ENCODE results near the gene EVPL. TPM values are rescaled to one million over a fixed set of nuclear protein-coding genes. Genes with fewer than 3 reads are reported as not detected.

The EVPL gene
- under 1 TPM in 1 of 6 experiments, not detected in 5; 0.62 TPM for total RNA-seq
- long read RNA-seq = 0 reads

DNA sequence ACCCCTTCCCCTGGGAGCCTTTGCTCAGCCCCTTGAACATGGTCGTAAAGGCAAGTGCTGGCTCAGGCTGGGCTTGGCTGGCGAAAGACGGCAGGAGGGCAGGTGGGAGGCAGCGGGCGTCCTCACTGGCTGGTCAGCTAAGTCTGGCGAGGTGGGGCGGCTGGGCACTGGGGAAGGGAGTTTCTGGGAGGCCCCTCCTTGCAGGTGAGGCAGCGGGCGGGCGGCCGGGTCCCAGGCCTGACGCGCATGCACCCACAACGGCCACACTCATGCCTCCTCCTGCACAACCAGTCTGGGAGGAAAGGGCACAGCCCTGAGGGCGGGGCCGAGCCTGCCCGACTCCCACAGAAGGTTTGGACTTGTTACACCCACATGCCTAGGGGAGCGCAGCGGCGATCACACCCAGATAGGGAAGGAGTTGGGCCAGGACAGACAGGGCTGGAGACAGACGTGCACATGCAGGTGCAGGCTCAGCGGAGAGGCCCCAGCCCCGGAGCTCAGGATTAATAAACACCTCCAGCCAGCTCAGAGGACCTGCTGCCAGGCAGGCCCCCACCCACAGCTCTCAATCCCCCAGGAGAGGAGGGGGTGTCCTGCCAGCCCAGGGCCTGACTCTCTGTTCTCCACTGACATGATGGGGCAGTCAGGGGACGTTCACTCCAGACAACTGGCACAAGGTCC, at the start of gene EVPL:
Gene EVPL (minus strand): TSS at position 148 of the 681 bp plus-strand sequence. CDS start 108 bp downstream, at position 40.
- H3K27me3 ChIP-seq = no peaks in the 10 kb centered on the region
- WGBS (ENCODE audit: insufficient coverage, low coverage, low lambda C conversion rate, missing lambda C conversion rate) = 47% methylated on average over 4 of the region's 24 CpGs
- H3K27ac ChIP-seq = no peak within 1 kb of the TSS
- no peaks in the 10 kb centered on the region for H3K36me3 ChIP-seq
- no peaks in the 10 kb centered on the region for H3K4me1 ChIP-seq
- no peak within 1 kb of the TSS for H3K4me3 ChIP-seq
- no peak for DNase-seq
- no peaks in the 10 kb centered on the region for H3K9me3 ChIP-seq
- intact Hi-C loops (cut with DNase I) = no loop called here
- peak in 1 of 4 donors; percentile 18 for ATAC-seq
- TF ChIP-seq, protein P1, sequence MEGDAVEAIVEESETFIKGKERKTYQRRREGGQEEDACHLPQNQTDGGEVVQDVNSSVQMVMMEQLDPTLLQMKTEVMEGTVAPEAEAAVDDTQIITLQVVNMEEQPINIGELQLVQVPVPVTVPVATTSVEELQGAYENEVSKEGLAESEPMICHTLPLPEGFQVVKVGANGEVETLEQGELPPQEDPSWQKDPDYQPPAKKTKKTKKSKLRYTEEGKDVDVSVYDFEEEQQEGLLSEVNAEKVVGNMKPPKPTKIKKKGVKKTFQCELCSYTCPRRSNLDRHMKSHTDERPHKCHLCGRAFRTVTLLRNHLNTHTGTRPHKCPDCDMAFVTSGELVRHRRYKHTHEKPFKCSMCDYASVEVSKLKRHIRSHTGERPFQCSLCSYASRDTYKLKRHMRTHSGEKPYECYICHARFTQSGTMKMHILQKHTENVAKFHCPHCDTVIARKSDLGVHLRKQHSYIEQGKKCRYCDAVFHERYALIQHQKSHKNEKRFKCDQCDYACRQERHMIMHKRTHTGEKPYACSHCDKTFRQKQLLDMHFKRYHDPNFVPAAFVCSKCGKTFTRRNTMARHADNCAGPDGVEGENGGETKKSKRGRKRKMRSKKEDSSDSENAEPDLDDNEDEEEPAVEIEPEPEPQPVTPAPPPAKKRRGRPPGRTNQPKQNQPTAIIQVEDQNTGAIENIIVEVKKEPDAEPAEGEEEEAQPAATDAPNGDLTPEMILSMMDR (IDR thresholded peaks at IDR 0.05) = no peak
- TF ChIP-seq POLR2A (IDR thresholded peaks at IDR 0.05) = no peak

DNA sequence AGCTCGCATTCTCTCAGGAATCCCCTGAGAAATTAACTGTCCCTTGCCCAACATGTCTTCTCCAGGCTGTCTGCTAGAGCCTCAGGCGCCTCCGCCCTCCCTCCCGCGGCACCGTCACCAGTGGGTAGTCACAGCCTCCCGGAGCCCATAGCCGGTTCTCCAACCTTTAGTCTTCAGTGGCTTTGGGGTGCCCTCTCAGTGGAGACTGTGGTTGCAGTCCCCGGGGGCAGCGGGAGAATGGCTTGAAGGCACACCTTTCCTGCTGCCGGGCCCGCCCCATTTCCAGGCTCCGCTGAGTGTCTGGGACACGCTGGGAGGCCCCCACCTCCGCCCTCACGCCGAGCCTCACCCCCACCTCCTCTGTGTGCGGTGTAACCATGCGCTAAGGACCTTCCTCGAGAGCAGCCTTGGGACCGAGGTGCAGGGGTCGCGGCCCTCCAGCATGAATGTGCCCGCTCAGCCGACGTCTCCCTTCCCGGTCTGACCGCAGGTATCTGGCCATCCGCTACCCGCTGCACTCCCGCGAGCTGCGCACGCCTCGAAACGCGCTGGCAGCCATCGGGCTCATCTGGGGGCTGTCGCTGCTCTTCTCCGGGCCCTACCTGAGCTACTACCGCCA, 49.1 kb upstream of the EVPL start:
- WGBS (ENCODE audit: insufficient coverage, low coverage, low lambda C conversion rate, missing lambda C conversion rate) = 17% methylated on average over 2 of the region's 41 CpGs
- H3K27ac ChIP-seq = no peak overlapping the region
- no peak overlapping the region for H3K4me3 ChIP-seq
- H3K4me1 ChIP-seq = peaks cover 0 to 2% (median 0%) of the 10 kb centered on the region in 4 donors
- intact Hi-C loops (cut with DNase I) = no loop called here
- H3K9me3 ChIP-seq = no peaks in the 10 kb centered on the region
- DNase-seq = no peak
- H3K36me3 ChIP-seq = no peaks in the 10 kb centered on the region
- no peak for TF ChIP-seq POLR2A (IDR thresholded peaks at IDR 0.05)
- TF ChIP-seq, protein P1 (IDR thresholded peaks at IDR 0.05) = no peak
- ATAC-seq = no peak
- peaks cover 20 to 25% of the 10 kb centered on the region in 2 donors for H3K27me3 ChIP-seq

DNA sequence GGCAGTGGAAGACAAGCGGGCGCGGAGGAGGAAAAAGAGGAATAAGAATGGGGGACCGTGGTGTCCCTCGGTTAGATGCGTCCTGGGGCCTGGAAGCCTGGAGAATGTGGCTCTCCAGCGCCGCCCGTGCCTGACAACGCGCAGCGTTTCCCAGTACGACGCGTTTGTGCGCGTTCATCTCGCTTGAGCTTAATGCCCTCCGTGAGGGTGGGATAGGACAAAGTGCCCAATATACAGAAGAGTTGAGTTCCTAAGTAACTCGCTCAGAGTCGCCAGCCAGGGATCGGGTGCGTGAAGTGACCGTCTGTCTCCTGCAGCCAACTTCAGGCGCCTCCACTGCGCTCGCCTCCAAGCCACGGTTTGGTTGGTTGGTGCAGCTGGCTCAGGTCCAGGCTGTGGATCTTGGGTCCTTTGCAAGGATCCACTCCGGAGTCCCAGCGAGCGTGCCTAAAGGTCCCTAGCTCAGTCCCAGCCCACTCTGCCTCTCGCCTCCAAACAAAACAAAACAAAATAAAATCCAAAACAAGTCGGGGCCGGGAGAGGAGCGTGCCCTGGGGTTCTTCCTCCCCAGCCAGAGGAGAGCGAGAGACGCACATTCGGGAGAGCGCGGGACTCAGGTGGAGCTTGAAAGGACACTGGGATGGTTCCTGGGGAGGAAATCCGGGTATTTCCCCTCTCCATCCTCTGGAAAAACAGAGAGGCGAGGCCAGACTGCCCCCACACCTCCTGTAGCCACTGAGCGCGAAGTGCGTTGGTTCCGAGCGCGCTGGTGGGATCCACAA, 48.4 kb upstream of the EVPL start:
- intact Hi-C loops (cut with DNase I) = no loop called here
- Histone ChIP-seq H3K27ac (no peak overlapping the region), H3K27me3 (peaks cover 20 to 25% of the 10 kb centered on the region in 2 donors), H3K9me3 (no peaks in the 10 kb centered on the region), H3K36me3 (no peaks in the 10 kb centered on the region), H3K4me3 (no peak overlapping the region), H3K4me1 (peaks cover 0 to 8% (median 0%) of the 10 kb centered on the region in 4 donors)
- ATAC-seq (no peak), DNase-seq (no peak)
- no peak for TF ChIP-seq POLR2A (IDR thresholded peaks at IDR 0.05)
- TF ChIP-seq, protein P1 (IDR thresholded peaks at IDR 0.05) = no peak
- 4% methylated on average over 22 of the region's 48 CpGs for WGBS (ENCODE audit: insufficient coverage, low coverage, low lambda C conversion rate, missing lambda C conversion rate)

DNA sequence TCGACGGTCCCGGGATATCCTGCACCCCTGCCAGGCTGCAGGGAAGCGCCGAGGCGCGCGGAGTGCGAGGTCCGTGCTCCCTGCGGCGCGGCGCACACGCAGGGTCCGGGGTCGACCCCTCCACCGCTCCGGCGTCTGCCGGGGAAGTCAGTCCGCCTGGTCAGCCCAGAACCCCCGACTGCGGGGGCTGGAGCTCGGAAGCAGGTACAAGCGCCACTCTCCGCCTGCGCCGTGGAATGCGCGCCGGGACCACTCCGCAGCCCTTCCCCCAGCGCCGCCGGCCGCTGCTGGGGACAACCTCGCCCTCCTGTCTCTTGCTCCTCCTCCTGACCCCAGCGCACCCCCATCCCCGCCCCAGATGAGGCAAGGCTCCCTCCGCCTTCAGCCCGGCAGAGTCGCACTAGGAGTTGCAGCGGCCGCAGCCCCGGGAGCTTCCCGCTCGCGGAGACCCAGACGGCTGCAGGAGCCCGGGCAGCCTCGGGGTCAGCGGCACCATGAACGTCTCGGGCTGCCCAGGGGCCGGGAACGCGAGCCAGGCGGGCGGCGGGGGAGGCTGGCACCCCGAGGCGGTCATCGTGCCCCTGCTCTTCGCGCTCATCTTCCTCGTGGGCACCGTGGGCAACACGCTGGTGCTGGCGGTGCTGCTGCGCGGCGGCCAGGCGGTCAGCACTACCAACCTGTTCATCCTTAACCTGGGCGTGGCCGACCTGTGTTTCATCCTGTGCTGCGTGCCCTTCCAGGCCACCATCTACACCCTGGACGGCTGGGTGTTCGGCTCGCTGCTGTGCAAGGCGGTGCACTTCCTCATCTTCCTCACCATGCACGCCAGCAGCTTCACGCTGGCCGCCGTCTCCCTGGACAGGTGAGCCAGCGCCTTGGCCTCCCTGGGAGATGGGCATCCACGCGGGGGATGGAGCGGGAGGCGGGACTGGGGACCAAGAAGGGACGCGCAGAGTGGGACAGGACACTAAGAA, 47.6 kb upstream of the EVPL start, which contains the start of gene GALR2:
Gene GALR2 (plus strand): TSS at position 392 of the 974 bp plus-strand sequence. CDS start 103 bp downstream, at position 495.
- TF ChIP-seq, protein P1 (IDR thresholded peaks at IDR 0.05) = no peak
- no peak for TF ChIP-seq POLR2A (IDR thresholded peaks at IDR 0.05)
- DNase-seq (no peak), ATAC-seq (no peak)
- under 1% methylated on average over 22 of the region's 92 CpGs for WGBS (ENCODE audit: insufficient coverage, low coverage, low lambda C conversion rate, missing lambda C conversion rate)
- intact Hi-C loops (cut with DNase I) = no loop called here
- no peak within 1 kb of the TSS for H3K4me3 ChIP-seq
- no peaks in the 10 kb centered on the region for H3K9me3 ChIP-seq
- H3K27me3 ChIP-seq = peaks cover 20 to 25% of the 10 kb centered on the region in 2 donors
- H3K4me1 ChIP-seq = peaks cover 0 to 12% (median 0%) of the 10 kb centered on the region in 4 donors
- no peak within 1 kb of the TSS for H3K27ac ChIP-seq
- peaks cover 0 to under 1% (median 0%) of the 10 kb centered on the region in 4 donors for H3K36me3 ChIP-seq

Measured in right lobe of liver (tissue), 6 donors.